KOPT-K1 (cell line): Measurements from ENCODE around the gene CTNNA3.
"Not testable (repeated sequence)": the region's sequence is repeated elsewhere in the genome, so short reads cannot be mapped to it uniquely, and the experiment has no call there.

ENCODE experiments used
- H3K27ac ChIP-seq: fragments of 200-600 bp; sonication (generic); 2 replicates; pipeline ENCODE4 v1.5.1; 2016; ENCODE audit warnings: antibody characterized with exemption, mild to moderate bottlenecking, low read depth, low read length; ENCODE audit not compliant: poor library complexity, severe bottlenecking
- H3K36me3 ChIP-seq: fragments of 200-600 bp; sonication (generic); 2 replicates; pipeline ENCODE4 v1.5.1; 2017; ENCODE audit warnings: antibody characterized with exemption, mild to moderate bottlenecking, low read length, moderate library complexity; ENCODE audit not compliant: insufficient read depth
- H3K9me3 ChIP-seq: fragments of 200-600 bp; sonication (generic); 2 replicates; pipeline ENCODE4 v1.5.1; 2017; ENCODE audit warnings: antibody characterized with exemption, low read length, mild to moderate bottlenecking; ENCODE audit not compliant: insufficient read depth, poor library complexity, severe bottlenecking

Gene CTNNA3

DNA sequence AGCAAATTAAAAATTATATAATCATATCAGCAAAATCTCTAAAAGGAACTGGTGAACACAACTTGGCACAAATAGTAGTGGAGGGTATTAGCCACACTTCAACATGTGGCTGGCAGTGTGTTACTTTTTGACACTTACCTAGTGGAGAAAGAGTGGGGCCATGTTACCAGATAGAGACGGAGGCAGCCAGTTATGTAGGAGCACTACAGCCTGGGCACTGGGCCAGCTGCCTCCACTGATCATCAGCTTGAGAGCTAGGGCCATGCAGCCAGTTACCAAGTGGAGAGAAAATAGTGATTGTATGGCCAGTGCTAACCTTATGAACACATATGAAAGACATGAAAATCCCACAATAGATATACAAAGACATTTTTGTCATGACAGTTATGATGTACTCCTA is 243.1 kb downstream of the CTNNA3 start:
- Histone ChIP-seq H3K36me3 (no peaks in the 10 kb centered on the region), H3K9me3 (no peaks in the 10 kb centered on the region), H3K27ac (no peak overlapping the region)

GRCh38 chr10:67438605-67439304 is 257.2 kb downstream of the CTNNA3 start:
- no peak overlapping the region for H3K27ac ChIP-seq
- H3K9me3 ChIP-seq: no peaks in the 10 kb centered on the region
- H3K36me3 ChIP-seq: no peaks in the 10 kb centered on the region

DNA sequence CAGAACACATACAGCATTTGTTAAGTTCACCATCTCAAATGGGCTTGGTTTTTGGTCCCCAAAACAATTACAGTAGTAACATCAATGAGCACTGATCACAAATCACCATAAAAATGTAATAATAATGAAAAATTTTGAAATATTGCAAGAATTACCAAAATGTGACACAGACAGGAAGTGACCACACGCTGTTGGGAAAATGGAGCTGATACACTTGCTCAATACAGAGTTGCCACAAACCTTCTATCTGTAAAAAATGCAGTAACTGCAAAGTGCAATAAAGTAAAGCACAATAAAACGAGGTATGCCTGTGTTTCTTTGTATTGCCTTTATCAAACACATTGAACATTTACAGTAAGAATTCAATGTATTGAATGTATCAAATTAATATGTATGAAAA is 262.7 kb downstream of the CTNNA3 start:
- Histone ChIP-seq H3K27ac (no peak overlapping the region), H3K36me3 (no peaks in the 10 kb centered on the region)

GRCh38 chr10:67402620-67403019 is 293.4 kb downstream of the CTNNA3 start:
- H3K36me3 ChIP-seq: no peaks in the 10 kb centered on the region
- no peaks in the 10 kb centered on the region for H3K9me3 ChIP-seq
- no peak overlapping the region for H3K27ac ChIP-seq

More for the DNA sequence above, 262.7 kb downstream of the CTNNA3 start:
- H3K9me3 ChIP-seq: no peaks in the 10 kb centered on the region

GRCh38 chr10:67401711-67402110 is 294.3 kb downstream of the CTNNA3 start:
- H3K9me3 ChIP-seq: no peaks in the 10 kb centered on the region
- no peak overlapping the region for H3K27ac ChIP-seq
- H3K36me3 ChIP-seq: no peaks in the 10 kb centered on the region

GRCh38 chr10:67386841-67387533 is 309.0 kb downstream of the CTNNA3 start:
- not testable (repeated sequence) for H3K9me3 ChIP-seq, H3K36me3 ChIP-seq, H3K27ac ChIP-seq

DNA sequence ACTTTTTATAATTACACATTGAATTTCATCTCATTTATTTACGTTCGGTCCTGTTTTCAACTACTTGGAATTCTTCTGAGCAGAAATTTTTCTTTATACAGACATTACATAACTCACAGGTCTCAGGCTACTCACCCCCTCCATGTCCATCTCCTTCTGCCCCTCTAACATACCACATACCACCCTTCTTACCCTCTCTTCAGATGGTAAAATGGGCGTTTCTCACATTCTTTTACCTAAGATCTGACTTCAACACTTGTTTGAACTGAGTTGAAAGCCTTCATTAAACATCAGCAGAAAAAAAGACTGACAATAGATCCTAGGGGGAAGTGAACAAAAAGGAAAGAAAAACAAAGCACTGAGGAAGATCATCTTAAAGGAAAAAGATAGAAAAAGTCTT is 309.7 kb downstream of the CTNNA3 start:
- Histone ChIP-seq H3K9me3 (no peaks in the 10 kb centered on the region), H3K36me3 (no peaks in the 10 kb centered on the region), H3K27ac (no peak overlapping the region)

DNA sequence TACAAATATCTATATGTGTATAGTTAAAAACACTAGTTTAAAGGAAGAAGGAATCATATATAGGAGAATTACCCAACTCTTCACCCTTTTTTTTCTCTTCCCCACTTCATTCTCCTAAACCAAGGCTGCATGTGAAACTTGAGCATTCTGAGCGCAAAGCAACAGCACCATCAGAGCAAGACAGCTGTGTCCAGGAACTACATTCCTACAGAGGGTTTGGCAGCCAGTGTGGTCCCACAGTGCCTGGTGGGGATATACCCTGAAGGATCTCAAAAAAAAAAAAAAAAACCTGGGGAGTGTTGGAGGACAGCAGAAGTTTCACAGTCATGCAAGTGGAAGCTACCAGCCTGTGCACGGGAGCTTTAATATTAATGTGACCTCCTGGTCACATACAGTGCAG is 310.4 kb downstream of the CTNNA3 start:
- Histone ChIP-seq H3K9me3 (no peaks in the 10 kb centered on the region), H3K27ac (no peak overlapping the region), H3K36me3 (no peaks in the 10 kb centered on the region)

DNA sequence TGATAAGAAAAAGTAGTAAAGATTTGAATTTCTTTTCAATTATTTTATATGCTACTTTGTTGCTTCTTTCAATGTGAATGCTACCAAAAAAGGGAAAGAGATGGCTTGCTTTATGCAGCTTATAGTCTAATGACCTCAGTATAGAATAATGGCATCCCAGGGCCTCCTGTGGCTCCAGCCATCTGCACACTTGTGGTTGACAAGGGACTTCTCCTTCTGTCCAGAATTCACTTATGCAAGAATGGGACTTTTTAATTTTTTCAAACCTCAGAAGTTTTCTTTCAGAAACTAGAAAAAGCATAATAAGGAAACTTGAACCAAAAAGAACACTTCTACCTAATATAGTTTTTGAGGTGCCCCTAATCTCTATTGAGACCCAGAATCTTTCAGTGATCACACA is 310.9 kb downstream of the CTNNA3 start:
- Histone ChIP-seq H3K9me3 (no peaks in the 10 kb centered on the region), H3K36me3 (no peaks in the 10 kb centered on the region), H3K27ac (no peak overlapping the region)

- Histone ChIP-seq H3K36me3 (no peaks in the 10 kb centered on the region), H3K27ac (no peak overlapping the region), H3K9me3 (no peaks in the 10 kb centered on the region)
Measured at GRCh38 chr10:67331121-67331910, 364.7 kb downstream of the CTNNA3 start.

DNA sequence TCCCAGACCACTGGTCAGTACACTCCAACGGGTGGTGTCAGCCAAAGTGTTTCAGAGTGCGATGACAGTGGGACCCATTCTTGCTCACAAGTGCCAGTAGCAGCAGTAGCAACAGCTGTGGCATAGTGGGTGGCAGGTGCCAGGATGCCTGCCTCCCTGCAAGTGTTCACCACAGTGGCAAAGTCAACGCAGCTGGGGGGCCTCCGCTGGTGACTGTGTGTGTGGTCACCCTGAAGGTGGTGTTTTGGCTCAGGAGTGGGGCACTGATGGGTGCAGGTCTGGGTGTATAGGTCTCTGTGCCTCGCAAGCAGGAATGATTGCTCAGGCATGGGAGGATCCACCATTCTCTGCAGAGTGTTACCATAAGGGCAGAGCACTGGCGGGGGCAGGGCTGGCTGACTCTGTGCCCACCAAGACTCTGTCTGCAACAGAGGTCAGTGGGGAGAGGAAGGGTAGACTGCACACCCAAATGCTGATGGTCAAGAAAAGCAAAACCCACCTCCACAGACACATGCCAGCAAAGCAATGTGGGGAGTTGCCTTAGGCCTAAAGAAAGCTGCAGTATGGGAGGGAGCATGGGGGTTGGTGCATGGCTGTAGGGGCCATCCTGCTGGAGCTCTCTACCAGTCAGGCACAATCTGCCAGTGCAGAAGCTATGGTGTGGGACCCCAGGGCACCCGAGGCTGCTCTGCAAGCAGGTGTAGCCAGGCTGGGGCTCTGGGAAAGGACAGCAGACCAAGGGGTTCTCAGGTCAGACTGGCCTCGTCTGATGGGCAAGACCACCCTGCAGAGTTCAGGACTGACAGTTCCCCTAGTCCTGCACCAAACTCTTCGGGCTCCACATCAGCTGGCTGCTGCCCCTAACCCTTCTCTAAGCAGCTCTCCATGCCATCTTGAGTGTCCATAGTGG is 368.1 kb downstream of the CTNNA3 start:
- no peak overlapping the region for H3K27ac ChIP-seq
- H3K9me3 ChIP-seq: peaks cover 4% of the 10 kb centered on the region
- no peaks in the 10 kb centered on the region for H3K36me3 ChIP-seq

GRCh38 chr10:67319976-67320375 is 376.0 kb downstream of the CTNNA3 start:
- Histone ChIP-seq H3K36me3 (no peaks in the 10 kb centered on the region), H3K27ac (no peak overlapping the region), H3K9me3 (peaks cover 4% of the 10 kb centered on the region)

GRCh38 chr10:67308912-67309311 is 387.1 kb downstream of the CTNNA3 start:
- Histone ChIP-seq H3K9me3 (no peaks in the 10 kb centered on the region), H3K36me3 (no peaks in the 10 kb centered on the region)

DNA sequence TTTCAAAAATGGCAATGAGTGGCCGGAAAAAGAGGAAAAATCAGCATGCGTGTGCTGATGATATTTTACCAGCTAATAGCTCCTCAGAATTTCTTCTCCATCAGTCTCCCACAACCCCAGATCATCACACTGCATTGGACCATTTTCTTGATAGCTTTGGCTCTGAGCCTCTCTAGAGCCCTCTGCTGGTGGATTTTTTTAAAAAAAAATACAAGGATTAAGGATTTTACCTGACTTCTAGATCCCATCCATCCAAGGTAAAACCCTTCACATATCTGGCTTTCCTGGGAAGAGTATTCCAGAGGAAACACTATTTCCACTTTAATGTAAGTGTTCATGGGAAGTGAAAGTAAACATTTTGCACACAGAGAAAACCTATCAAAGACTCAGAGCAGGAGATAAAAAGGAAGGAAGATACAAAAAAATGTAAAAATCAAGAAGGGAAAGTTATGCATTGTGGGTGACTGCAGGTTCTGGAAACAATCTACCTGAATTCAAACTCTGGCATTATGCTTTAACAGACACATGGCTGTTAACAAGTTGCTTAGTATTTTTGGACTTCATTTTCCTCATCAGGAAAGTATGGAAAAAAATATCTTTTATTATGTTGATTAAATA is 389.3 kb downstream of the CTNNA3 start:
- H3K36me3 ChIP-seq: no peaks in the 10 kb centered on the region
- H3K9me3 ChIP-seq: no peaks in the 10 kb centered on the region
- H3K27ac ChIP-seq: no peak overlapping the region

More at GRCh38 chr10:67308912-67309311, 387.1 kb downstream of the CTNNA3 start:
- H3K27ac ChIP-seq: no peak overlapping the region
